DOHH2 (cell line): Measurements from ENCODE around the gene ASB15.

Source experiments
- CTCF ChIP-seq: fragments of 200-600 bp; sonication (generic); IDR thresholded peaks from one replicate; pipeline ENCODE4 v1.5.1; 2014; ENCODE audit warnings: antibody characterized with exemption, mild to moderate bottlenecking, low read depth, low read length; ENCODE audit not compliant: poor library complexity, severe bottlenecking
- EZH2phosphoT487 ChIP-seq: fragments of 200-600 bp; sonication (generic); IDR thresholded peaks from 2 replicates; pipeline ENCODE4 v1.6.1; 2017; ENCODE audit warnings: borderline replicate concordance, mild to moderate bottlenecking, antibody characterized with exemption, low read length, moderate library complexity, mixed read lengths

- TF ChIP-seq CTCF (no peak), EZH2phosphoT487 (no peak)
These were observed 73.0 kb downstream of the ASB15 start for GRCh38 chr7:123674399-123675180.
